ENCODE results near the gene FIG4. TPM values are rescaled to one million over a fixed set of nuclear protein-coding genes. Genes with fewer than 3 reads are reported as not detected.

The FIG4 gene
- total RNA-seq, 1 experiment from 2014 or later = 21.3 TPM

DNA sequence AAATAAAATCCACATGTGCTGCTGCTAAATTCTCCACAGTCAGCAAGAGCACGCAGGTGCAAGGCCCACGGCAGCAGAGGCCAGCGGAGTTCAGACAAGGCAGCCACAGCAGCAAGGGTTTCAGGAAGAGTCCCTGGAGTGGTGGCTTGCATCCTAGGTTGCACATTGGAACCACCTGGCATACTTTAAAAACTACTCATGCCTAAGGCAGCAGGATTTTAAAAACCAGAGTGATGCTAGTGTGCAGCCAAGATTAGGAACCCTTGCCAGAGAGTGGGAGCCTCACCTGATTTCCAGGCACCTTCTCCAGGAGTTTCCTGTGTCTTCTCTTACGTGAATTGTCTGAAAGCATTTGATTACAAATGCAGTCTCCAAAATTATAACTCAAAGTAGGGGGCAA, 183.0 kb downstream of the FIG4 start:
- CTCF ChIA-PET = no interaction called here
- ATAC-seq (no peak), DNase-seq (ENCODE audit: low spot score) (no peak)
- H3K27me3 Mint-ChIP-seq (ENCODE audit: low read depth) = peaks cover 2% of the 10 kb centered on the region
- peak overlapping the region; percentile 64; the same call in 1 of the 2 replicates for H3K27ac Mint-ChIP-seq
- peaks cover 30% of the 10 kb centered on the region for H3K9me3 Mint-ChIP-seq
- no peak for TF ChIP-seq ZNF317 (CRISPR knock-in tag; IDR thresholded peaks at IDR 0.05; ENCODE audit: borderline replicate concordance, low read depth)
- TF ChIP-seq, protein P1, sequence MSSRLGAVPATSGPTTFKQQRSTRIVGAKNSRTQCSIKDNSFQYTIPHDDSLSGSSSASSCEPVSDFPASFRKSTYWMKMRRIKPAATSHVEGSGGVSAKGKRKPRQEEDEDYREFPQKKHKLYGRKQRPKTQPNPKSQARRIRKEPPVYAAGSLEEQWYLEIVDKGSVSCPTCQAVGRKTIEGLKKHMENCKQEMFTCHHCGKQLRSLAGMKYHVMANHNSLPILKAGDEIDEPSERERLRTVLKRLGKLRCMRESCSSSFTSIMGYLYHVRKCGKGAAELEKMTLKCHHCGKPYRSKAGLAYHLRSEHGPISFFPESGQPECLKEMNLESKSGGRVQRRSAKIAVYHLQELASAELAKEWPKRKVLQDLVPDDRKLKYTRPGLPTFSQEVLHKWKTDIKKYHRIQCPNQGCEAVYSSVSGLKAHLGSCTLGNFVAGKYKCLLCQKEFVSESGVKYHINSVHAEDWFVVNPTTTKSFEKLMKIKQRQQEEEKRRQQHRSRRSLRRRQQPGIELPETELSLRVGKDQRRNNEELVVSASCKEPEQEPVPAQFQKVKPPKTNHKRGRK (CRISPR knock-in tag; IDR thresholded peaks at IDR 0.05; ENCODE audit: borderline replicate concordance) = no peak
- no peak overlapping the region for H3K4me3 Mint-ChIP-seq
- H3K4me1 Mint-ChIP-seq = peaks cover 38% of the 10 kb centered on the region
- POLR2A ChIA-PET = no interaction called here
- peaks cover 8% of the 10 kb centered on the region for H3K36me3 Mint-ChIP-seq

DNA sequence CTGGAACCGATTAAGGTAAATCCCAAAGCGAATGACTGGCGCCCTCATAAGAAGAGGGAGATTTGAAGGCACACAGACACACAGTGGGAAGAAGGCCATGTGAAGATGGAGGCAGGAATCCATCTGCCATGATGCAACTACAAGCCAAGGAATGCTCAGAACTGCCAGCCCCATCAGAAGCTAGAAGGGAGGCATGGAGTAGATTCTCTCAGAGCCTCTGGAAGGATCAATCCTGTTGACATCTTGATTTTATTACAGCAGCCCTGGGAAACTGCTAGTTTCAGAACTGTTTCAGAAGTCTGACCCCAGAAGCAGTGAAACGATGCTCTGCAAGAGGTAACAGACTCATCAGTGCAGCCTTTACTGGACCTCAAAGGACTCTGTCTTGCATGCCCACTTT, 183.5 kb downstream of the FIG4 start:
- ATAC-seq (no peak), DNase-seq (ENCODE audit: low spot score) (no peak)
- TF ChIP-seq, protein P2, sequence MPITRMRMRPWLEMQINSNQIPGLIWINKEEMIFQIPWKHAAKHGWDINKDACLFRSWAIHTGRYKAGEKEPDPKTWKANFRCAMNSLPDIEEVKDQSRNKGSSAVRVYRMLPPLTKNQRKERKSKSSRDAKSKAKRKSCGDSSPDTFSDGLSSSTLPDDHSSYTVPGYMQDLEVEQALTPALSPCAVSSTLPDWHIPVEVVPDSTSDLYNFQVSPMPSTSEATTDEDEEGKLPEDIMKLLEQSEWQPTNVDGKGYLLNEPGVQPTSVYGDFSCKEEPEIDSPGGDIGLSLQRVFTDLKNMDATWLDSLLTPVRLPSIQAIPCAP (CRISPR knock-in tag; IDR thresholded peaks at IDR 0.05) = no peak
- TF ChIP-seq SOX15 (CRISPR knock-in tag; IDR thresholded peaks at IDR 0.05) (no peak), CREM (CRISPR knock-in tag; IDR thresholded peaks at IDR 0.05) (no peak), JUN (CRISPR knock-in tag; IDR thresholded peaks at IDR 0.05) (no peak), EMX1 (CRISPR knock-in tag; IDR thresholded peaks at IDR 0.05) (no peak), MXD4 (CRISPR knock-in tag; IDR thresholded peaks at IDR 0.05; ENCODE audit: borderline replicate concordance) (no peak), NR2C2 (CRISPR knock-in tag; IDR thresholded peaks at IDR 0.05) (no peak), NFATC4 (CRISPR knock-in tag; IDR thresholded peaks at IDR 0.05) (no peak), NR3C1 (CRISPR knock-in tag; conservative IDR thresholded peaks at IDR 0.05; ENCODE audit: low read depth) (no peak), SMAD4 (CRISPR knock-in tag; IDR thresholded peaks at IDR 0.05) (no peak), TEAD4 (CRISPR knock-in tag; IDR thresholded peaks at IDR 0.05) (no peak), GABPB1 (CRISPR knock-in tag; IDR thresholded peaks at IDR 0.05) (no peak), HMGA2 (CRISPR knock-in tag; IDR thresholded peaks at IDR 0.05) (no peak)
- TF ChIP-seq, protein P3, sequence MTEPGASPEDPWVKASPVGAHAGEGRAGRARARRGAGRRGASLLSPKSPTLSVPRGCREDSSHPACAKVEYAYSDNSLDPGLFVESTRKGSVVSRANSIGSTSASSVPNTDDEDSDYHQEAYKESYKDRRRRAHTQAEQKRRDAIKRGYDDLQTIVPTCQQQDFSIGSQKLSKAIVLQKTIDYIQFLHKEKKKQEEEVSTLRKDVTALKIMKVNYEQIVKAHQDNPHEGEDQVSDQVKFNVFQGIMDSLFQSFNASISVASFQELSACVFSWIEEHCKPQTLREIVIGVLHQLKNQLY (CRISPR knock-in tag; IDR thresholded peaks at IDR 0.05) = no peak
- TF ChIP-seq, protein P4, sequence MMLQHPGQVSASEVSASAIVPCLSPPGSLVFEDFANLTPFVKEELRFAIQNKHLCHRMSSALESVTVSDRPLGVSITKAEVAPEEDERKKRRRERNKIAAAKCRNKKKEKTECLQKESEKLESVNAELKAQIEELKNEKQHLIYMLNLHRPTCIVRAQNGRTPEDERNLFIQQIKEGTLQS (CRISPR knock-in tag; conservative IDR thresholded peaks at IDR 0.05) = no peak
- TF ChIP-seq, protein P5, sequence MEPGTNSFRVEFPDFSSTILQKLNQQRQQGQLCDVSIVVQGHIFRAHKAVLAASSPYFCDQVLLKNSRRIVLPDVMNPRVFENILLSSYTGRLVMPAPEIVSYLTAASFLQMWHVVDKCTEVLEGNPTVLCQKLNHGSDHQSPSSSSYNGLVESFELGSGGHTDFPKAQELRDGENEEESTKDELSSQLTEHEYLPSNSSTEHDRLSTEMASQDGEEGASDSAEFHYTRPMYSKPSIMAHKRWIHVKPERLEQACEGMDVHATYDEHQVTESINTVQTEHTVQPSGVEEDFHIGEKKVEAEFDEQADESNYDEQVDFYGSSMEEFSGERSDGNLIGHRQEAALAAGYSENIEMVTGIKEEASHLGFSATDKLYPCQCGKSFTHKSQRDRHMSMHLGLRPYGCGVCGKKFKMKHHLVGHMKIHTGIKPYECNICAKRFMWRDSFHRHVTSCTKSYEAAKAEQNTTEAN (CRISPR knock-in tag; IDR thresholded peaks at IDR 0.05) = no peak
- H3K4me3 Mint-ChIP-seq = no peak overlapping the region
- peaks cover 2% of the 10 kb centered on the region for H3K27me3 Mint-ChIP-seq (ENCODE audit: low read depth)
- peaks cover 8% of the 10 kb centered on the region for H3K36me3 Mint-ChIP-seq
- no peak overlapping the region for H3K27ac Mint-ChIP-seq
- peaks cover 37% of the 10 kb centered on the region for H3K4me1 Mint-ChIP-seq
- H3K9me3 Mint-ChIP-seq = peaks cover 35% of the 10 kb centered on the region
- CTCF ChIA-PET = no interaction called here
- POLR2A ChIA-PET = no interaction called here

Other genes with a start within 250 kb of the FIG4 start
- 51.6 to 57.4 TPM (median 52.2 TPM) in 3 replicates for gene MICAL1, start 235.5 kb upstream of the FIG4 start, total RNA-seq (2021)
- gene ZBTB24, start 208.1 kb upstream of the FIG4 start, total RNA-seq (2021) = 13.7 to 14.7 TPM (median 14.6 TPM) in 3 replicates
- 3.7 to 4.6 TPM (median 4.3 TPM) in 3 replicates for gene AK9, start 94 bp upstream of the FIG4 start, total RNA-seq (2021)

Measured in WTC11 (cell line).